SK-N-SH treated with all-trans-retinoic acid at 6 μM for 48 hours (cell line): ENCODE measurements around the gene QRFP.

Experiments
- ATAC-seq: fragments of 200-7000 bp; cut with Tn5 transposase; 3 replicates; pipeline ENCODE4 v1.9.1; 2020; ENCODE audit warnings: mild to moderate bottlenecking, moderate library complexity
- ARNTL ChIP-seq: fragments of 450-650 bp; formaldehyde crosslinking; IDR thresholded peaks from 2 replicates; pipeline ENCODE4 v1.5.0; 2020; ENCODE audit warnings: low read depth, mild to moderate bottlenecking, moderate library complexity, borderline replicate concordance
- CSRNP3 ChIP-seq: fragments of 250-450 bp; sonication (Bioruptor Pico); IDR thresholded peaks from 2 replicates; pipeline ENCODE4 v1.5.1; 2021; ENCODE audit warnings: mild to moderate bottlenecking, moderate library complexity
- GLIS3 ChIP-seq: fragments of 250-450 bp; sonication (Bioruptor Pico); IDR thresholded peaks from 2 replicates; pipeline ENCODE4 v1.5.0; 2020; ENCODE audit warnings: mild to moderate bottlenecking, moderate library complexity
- OSR1 ChIP-seq: fragments of 250-450 bp; sonication (Bioruptor Pico); IDR thresholded peaks from 2 replicates; pipeline ENCODE4 v1.8.0; 2022; ENCODE audit warnings: moderate library complexity, mild to moderate bottlenecking, inconsistent platforms
- PATZ1 ChIP-seq: fragments of 250-450 bp; sonication (Bioruptor Pico); IDR thresholded peaks from 2 replicates; pipeline ENCODE4 v1.8.0; 2020; ENCODE audit warnings: mild to moderate bottlenecking, moderate library complexity, borderline replicate concordance
- POU6F1 ChIP-seq: fragments of 250-450 bp; sonication (Bioruptor Pico); IDR thresholded peaks from 2 replicates; pipeline ENCODE4 v1.8.0; 2021; ENCODE audit warnings: low read depth, mild to moderate bottlenecking, moderate library complexity, borderline replicate concordance
- PPARA ChIP-seq: fragments of 250-450 bp; sonication (Bioruptor Pico); IDR thresholded peaks from 2 replicates; pipeline ENCODE4 v1.5.0; 2020; ENCODE audit warnings: mild to moderate bottlenecking, borderline replicate concordance
- RARB ChIP-seq: fragments of 250-450 bp; sonication (Bioruptor Pico); IDR thresholded peaks from 2 replicates; pipeline ENCODE4 v1.8.0; 2021; ENCODE audit warnings: mild to moderate bottlenecking, moderate library complexity
- TCF4 ChIP-seq: fragments of 250-450 bp; sonication (Bioruptor Pico); IDR thresholded peaks from 2 replicates; pipeline ENCODE4 v1.8.0; 2021; ENCODE audit warnings: mild to moderate bottlenecking, moderate library complexity, borderline replicate concordance
- TOX ChIP-seq: fragments of 250-450 bp; sonication (Bioruptor Pico); IDR thresholded peaks from 2 replicates; pipeline ENCODE4 v1.8.0; 2021; ENCODE audit warnings: mild to moderate bottlenecking, moderate library complexity, borderline replicate concordance
- TSHZ2 ChIP-seq: fragments of 250-450 bp; sonication (Bioruptor Pico); IDR thresholded peaks from 2 replicates; pipeline ENCODE4 v1.5.0; 2020; ENCODE audit warnings: mild to moderate bottlenecking, moderate library complexity
- ZC3H10 ChIP-seq: fragments of 250-450 bp; sonication (Bioruptor Pico); IDR thresholded peaks from 2 replicates; pipeline ENCODE4 v1.5.1; 2021; ENCODE audit warnings: mild to moderate bottlenecking, moderate library complexity
- ZFP3 ChIP-seq: fragments of 250-450 bp; sonication (Bioruptor Pico); IDR thresholded peaks from 2 replicates; pipeline ENCODE4 v1.5.0; 2020; ENCODE audit warnings: mild to moderate bottlenecking, moderate library complexity
- ZFP30 ChIP-seq: fragments of 450-650 bp; formaldehyde crosslinking; IDR thresholded peaks from 2 replicates; pipeline ENCODE4 v1.5.0; 2022; ENCODE audit warnings: mild to moderate bottlenecking, moderate library complexity
- ZNF565 ChIP-seq: fragments of 450-650 bp; formaldehyde crosslinking; conservative IDR thresholded peaks from 2 replicates; pipeline ENCODE4 v1.5.0; 2020; ENCODE audit warnings: low read depth, mild to moderate bottlenecking, moderate library complexity
- ZNF8 ChIP-seq: fragments of 450-650 bp; formaldehyde crosslinking; IDR thresholded peaks from 2 replicates; pipeline ENCODE4 v1.5.0; 2020; ENCODE audit warnings: mild to moderate bottlenecking, moderate library complexity

QRFP gene

GRCh38 chr9:130867556-130867955 lies 29.1 kb downstream of the QRFP start (continued):
- TF ChIP-seq TSHZ2 (CRISPR knock-in tag) (no peak), ZFP3 (no peak), TOX (CRISPR knock-in tag) (no peak), ZNF8 (no peak), ZNF565 (CRISPR knock-in tag) (no peak)

GRCh38 chr9:130866474-130866965 lies 30.1 kb downstream of the QRFP start:
- TF ChIP-seq TOX (CRISPR knock-in tag), result no peak
- TF ChIP-seq POU6F1 (CRISPR knock-in tag), result no peak
- no peak for TF ChIP-seq TCF4 (CRISPR knock-in tag)
- TF ChIP-seq CSRNP3 (CRISPR knock-in tag), result no peak
- no peak for TF ChIP-seq TSHZ2 (CRISPR knock-in tag)
- ATAC-seq, result peak; percentile 94

GRCh38 chr9:130865921-130866320 lies 30.7 kb downstream of the QRFP start:
- no peak for TF ChIP-seq ZFP30 (CRISPR knock-in tag)
- no peak for TF ChIP-seq OSR1 (CRISPR knock-in tag)
- TF ChIP-seq ARNTL, result no peak
- no peak for TF ChIP-seq RARB (CRISPR knock-in tag)
- TF ChIP-seq ZNF565 (CRISPR knock-in tag), result no peak
- no peak for TF ChIP-seq ZFP3
- no peak for TF ChIP-seq GLIS3 (CRISPR knock-in tag)
- no peak for TF ChIP-seq TCF4 (CRISPR knock-in tag)
- TF ChIP-seq, all 23 proteins: peak for 0
- ATAC-seq, result no peak

- TF ChIP-seq POU6F1 (CRISPR knock-in tag) (no peak), PATZ1 (CRISPR knock-in tag) (no peak), PPARA (CRISPR knock-in tag) (no peak), OSR1 (CRISPR knock-in tag) (no peak), ZC3H10 (no peak)
Observed at GRCh38 chr9:130864541-130864940, 32.1 kb downstream of the QRFP start.

More at GRCh38 chr9:130864541-130864940, 32.1 kb downstream of the QRFP start:
- ATAC-seq, result no peak
